Testis (tissue), 3 donors: ENCODE data around the gene SYTL2. TPM values are rescaled to one million over a fixed set of nuclear protein-coding genes. Genes with fewer than 3 reads are reported as not detected.

Source experiments
- DNase-seq: peaks from one replicate; pipeline ENCODE4 v3.0.0-alpha.2; 2019
- H3K27ac ChIP-seq, 2 donors: fragments of 200-600 bp; sonication (generic); one replicate each; pipeline ENCODE4 v1.5.1; 2019
- H3K27me3 ChIP-seq: fragments of 200-600 bp; sonication (generic); one replicate; pipeline ENCODE4 v1.5.1; 2019
- H3K36me3 ChIP-seq: fragments of 200-600 bp; sonication (generic); one replicate; pipeline ENCODE4 v1.5.1; 2017; ENCODE audit warnings: low read depth; ENCODE audit errors: missing control alignments
- H3K4me1 ChIP-seq: fragments of 200-600 bp; sonication (generic); one replicate; pipeline ENCODE4 v1.5.1; 2019
- H3K4me3 ChIP-seq, 2 donors: fragments of 200-600 bp; sonication (generic); one replicate each; pipeline ENCODE4 v1.5.1; 2017 to 2019
- H3K9me3 ChIP-seq: fragments of 200-600 bp; sonication (generic); one replicate; pipeline ENCODE4 v1.5.1; 2017
- POLR2A ChIP-seq: fragments of 450-650 bp; IDR thresholded peaks from one replicate; pipeline ENCODE4 v1.6.1; 2017; ENCODE audit warnings: antibody characterized with exemption, mild to moderate bottlenecking, moderate library complexity
- WGBS, 2 donors: methylation state at CpG; one replicate each; pipeline ENCODE4 v1.1.5; 2018; 5-methylcytosine and 5-hydroxymethylcytosine counted together
- intact Hi-C: fragments of 100-400 bp; cut with DNase I; formaldehyde crosslinking; loops from one replicate; pipeline ENCODE4 v1.15.1; 2023; ENCODE audit warnings: low total_unique reads
- polyA plus RNA-seq: library from polyadenylated mRNA; stranded (reverse); fragments of 350-450 nt; fragmentation: Illumina TruSeq; extraction: RNeasy Lipid Tissue Mini Kit (QIAGEN cat#74804); gene quantifications from one replicate; pipeline ENCODE4 v1.2.3, GENCODE V29; 2014; ENCODE audit warnings: low read depth, low replicate concordance; ENCODE audit not compliant: insufficient read depth
- total RNA-seq, 2 donors: library from RNA; depleted of rRNA; stranded (reverse); fragments of >200 nt; gene quantifications; one replicate each; pipeline ENCODE4 v1.2.3, GENCODE V29; 2016
- TF ChIP-seq, protein P1 (sequence below), 3 experiments: fragments of 450-650 bp in 2 of 3; fragments of 200-600 bp in 1 of 3; sonication (generic) in 1 of 3; IDR thresholded peaks; one replicate each; pipeline ENCODE4 v1.5.1; 2016 to 2019; ENCODE audit warnings: antibody characterized with exemption in 3 of 3, mild to moderate bottlenecking in 2 of 3, moderate library complexity in 1 of 3

Gene SYTL2
- total and polyA plus RNA-seq, 3 donors from 2014 or later = 12.3 to 16.9 (median 14.4) TPM

DNA sequence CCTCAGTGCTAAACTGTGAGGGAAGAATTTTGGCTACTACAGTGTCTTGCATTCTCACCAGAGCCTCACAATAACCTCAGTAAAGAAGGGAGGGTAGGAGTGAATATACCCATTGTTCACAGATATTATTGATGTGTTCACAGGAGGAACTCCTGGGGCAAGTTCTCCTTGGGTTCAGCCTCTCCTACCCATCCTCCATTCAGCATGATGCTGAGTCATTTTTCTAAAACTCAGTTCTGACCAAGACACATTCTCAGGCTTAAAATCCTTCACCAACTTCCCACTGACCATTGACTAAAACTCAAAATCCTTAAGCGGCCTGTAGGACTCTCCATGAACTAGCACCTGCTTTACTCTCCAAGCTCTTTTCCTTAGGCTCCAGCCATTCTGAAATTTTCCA lies 48.7 kb downstream of the SYTL2 start:
- Histone ChIP-seq H3K4me3 (no peak overlapping the region), H3K27ac (no peak overlapping the region), H3K4me1 (no peaks in the 10 kb centered on the region), H3K27me3 (no peaks in the 10 kb centered on the region), H3K9me3 (no peaks in the 10 kb centered on the region), H3K36me3 (no peaks in the 10 kb centered on the region)
- no peak for TF ChIP-seq POLR2A
- TF ChIP-seq, protein P1, sequence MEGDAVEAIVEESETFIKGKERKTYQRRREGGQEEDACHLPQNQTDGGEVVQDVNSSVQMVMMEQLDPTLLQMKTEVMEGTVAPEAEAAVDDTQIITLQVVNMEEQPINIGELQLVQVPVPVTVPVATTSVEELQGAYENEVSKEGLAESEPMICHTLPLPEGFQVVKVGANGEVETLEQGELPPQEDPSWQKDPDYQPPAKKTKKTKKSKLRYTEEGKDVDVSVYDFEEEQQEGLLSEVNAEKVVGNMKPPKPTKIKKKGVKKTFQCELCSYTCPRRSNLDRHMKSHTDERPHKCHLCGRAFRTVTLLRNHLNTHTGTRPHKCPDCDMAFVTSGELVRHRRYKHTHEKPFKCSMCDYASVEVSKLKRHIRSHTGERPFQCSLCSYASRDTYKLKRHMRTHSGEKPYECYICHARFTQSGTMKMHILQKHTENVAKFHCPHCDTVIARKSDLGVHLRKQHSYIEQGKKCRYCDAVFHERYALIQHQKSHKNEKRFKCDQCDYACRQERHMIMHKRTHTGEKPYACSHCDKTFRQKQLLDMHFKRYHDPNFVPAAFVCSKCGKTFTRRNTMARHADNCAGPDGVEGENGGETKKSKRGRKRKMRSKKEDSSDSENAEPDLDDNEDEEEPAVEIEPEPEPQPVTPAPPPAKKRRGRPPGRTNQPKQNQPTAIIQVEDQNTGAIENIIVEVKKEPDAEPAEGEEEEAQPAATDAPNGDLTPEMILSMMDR (IDR thresholded peaks at IDR 0.05) = no peak
- WGBS, 2 donors = 87 to 100% methylated on average over 1 of the region's 1 CpG
- intact Hi-C loops = no loop called here
- no peak for DNase-seq

GRCh38 chr11:85759915-85760314 lies 51.0 kb downstream of the SYTL2 start:
- no peaks in the 10 kb centered on the region for H3K9me3 ChIP-seq
- no peak for TF ChIP-seq POLR2A
- 93% methylated on average over 2 of the region's 2 CpGs for WGBS, 2 donors
- no peak overlapping the region for H3K27ac ChIP-seq
- intact Hi-C loops = no loop called here
- no peak for DNase-seq
- H3K27me3 ChIP-seq = no peaks in the 10 kb centered on the region
- H3K4me3 ChIP-seq = no peak overlapping the region
- H3K36me3 ChIP-seq = no peaks in the 10 kb centered on the region
- no peaks in the 10 kb centered on the region for H3K4me1 ChIP-seq

GRCh38 chr11:85758480-85759039 lies 52.4 kb downstream of the SYTL2 start:
- Histone ChIP-seq H3K36me3 (no peaks in the 10 kb centered on the region), H3K4me3 (no peak overlapping the region), H3K27me3 (no peaks in the 10 kb centered on the region), H3K27ac (no peak overlapping the region), H3K9me3 (no peaks in the 10 kb centered on the region), H3K4me1 (no peaks in the 10 kb centered on the region)
- 76 to 94% methylated on average over 1 of the region's 1 CpG for WGBS, 2 donors
- TF ChIP-seq POLR2A = no peak
- TF ChIP-seq, protein P1 (IDR thresholded peaks at IDR 0.05) = no peak
- no peak for DNase-seq
- intact Hi-C loops = no loop called here

DNA sequence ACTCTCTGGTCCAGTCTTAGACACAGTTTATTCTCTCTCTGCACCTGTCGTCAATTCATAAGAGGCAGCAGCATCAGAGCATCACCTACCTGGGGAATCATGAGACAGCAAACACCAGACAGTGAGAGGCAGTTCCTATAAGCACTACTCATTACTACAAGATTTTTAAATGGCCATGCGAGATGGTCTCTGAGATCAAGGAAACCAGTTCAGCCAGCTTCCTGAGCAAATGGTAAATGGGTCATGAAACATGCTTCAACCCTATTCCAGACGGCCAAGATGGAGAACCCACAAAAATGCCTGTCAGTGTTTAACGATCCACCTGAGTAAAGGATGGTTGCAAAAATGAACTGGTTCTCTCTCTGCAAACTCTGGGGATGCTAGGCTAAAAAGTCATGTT lies 52.9 kb downstream of the SYTL2 start:
- WGBS, 2 donors = 91 to 95% methylated on average over 4 of the region's 4 CpGs
- no peak for TF ChIP-seq POLR2A
- TF ChIP-seq, protein P1 (IDR thresholded peaks at IDR 0.05) = no peak

DNA sequence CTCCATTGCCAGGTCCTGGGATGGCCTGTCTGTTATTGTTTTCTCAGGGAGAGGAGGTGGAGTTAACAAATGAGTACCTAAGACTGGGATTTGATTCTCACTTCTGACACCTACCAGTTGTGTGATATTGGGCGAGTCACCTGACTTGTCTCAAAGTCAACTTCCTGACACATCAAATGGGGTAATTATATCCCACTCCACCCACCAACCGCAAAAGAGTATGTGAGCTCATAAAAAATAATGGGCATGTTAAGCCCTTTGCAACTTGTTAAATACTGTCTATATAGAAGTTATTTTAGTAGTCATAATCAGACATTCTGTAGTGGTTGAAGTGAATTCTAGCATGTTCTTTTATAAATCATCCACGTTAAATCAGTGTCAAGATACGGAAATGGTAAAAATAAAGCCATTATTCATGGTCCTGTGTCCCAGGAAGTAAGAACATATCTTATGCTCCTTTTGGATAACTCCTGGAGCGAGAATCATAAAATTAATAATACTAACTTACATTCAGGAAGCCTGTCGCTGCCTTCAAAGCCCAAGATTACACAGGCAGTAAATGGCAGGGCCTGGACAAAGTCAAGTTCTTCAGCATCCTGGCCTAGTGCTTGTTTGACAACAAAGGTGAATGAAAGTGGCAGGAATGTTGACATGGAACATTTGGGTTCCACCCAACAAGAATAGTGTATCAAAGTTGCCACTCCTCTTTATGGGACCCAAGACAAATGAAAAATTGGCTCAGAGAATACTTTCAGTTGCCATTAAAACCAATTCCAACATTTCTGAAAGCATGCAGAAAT lies 54.3 kb downstream of the SYTL2 start:
- Histone ChIP-seq H3K27ac (no peak overlapping the region), H3K27me3 (no peaks in the 10 kb centered on the region), H3K4me1 (peaks cover 3% of the 10 kb centered on the region), H3K4me3 (no peak overlapping the region), H3K9me3 (no peaks in the 10 kb centered on the region), H3K36me3 (no peaks in the 10 kb centered on the region)
- DNase-seq = no peak
- no peak for TF ChIP-seq POLR2A
- TF ChIP-seq, protein P1 (IDR thresholded peaks at IDR 0.05) = no peak
- 89 to 96% methylated on average over 6 of the region's 6 CpGs for WGBS, 2 donors
- intact Hi-C loops = no loop called here

More for the DNA sequence above, 52.9 kb downstream of the SYTL2 start:
- Histone ChIP-seq H3K27ac (no peak overlapping the region), H3K4me3 (no peak overlapping the region), H3K27me3 (no peaks in the 10 kb centered on the region), H3K4me1 (no peaks in the 10 kb centered on the region), H3K9me3 (no peaks in the 10 kb centered on the region), H3K36me3 (no peaks in the 10 kb centered on the region)
- intact Hi-C loops = no loop called here
- DNase-seq = no peak
